Esophagus squamous epithelium (tissue), 4 donors: Measurements from ENCODE around the gene RAB11FIP5.

Experiments used
- CTCF ChIP-seq, 6 experiments: fragments of 450-650 bp in 4 of 6; fragments of 200-600 bp in 2 of 6; sonication (generic) in 2 of 6; IDR thresholded peaks; one replicate each; pipeline ENCODE4 v1.5.1; 2016 to 2019; ENCODE audit warnings: antibody characterized with exemption in 6 of 6, mild to moderate bottlenecking in 4 of 6, moderate library complexity in 4 of 6
- POLR2A ChIP-seq, 4 donors: fragments of 450-650 bp; IDR thresholded peaks; one replicate each; pipeline ENCODE4 v1.6.1; 2017; ENCODE audit warnings: antibody characterized with exemption in 4 of 4, mild to moderate bottlenecking in 4 of 4, moderate library complexity in 3 of 4

GRCh38 chr2:73074110-73075069 is 38.4 kb downstream of the RAB11FIP5 start:
- TF ChIP-seq POLR2A (IDR thresholded peaks at IDR 0.05) (no peak), CTCF (IDR thresholded peaks at IDR 0.05) (no peak)
